ENCODE measurements around the gene CDRT4. TPM values are rescaled to one million over a fixed set of nuclear protein-coding genes. Genes with fewer than 3 reads are reported as not detected.

Gene CDRT4
- total RNA-seq, 1 donor from 2014 or later: 9.1 TPM

DNA sequence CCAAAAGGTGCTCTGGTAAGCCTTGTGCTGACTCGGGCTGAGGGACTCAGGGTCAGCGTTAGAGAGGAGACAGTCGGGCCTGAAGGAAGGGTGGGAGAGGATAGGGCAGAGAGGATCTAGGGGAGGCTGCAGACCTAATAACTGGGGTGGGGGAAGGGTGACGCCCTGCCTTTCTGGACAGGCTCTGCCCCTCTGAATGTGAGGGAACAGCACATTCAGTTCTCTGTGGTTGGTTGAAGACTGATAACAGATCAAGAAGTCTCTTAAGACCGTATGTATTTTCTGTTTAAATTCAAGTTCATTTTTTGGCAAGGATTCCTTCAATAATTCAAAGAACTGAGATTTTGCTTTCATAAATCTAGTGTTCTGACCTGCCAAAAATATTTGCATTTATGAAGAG, 69.8 kb downstream of the CDRT4 start:
- no peak overlapping the region for H3K27ac Mint-ChIP-seq (ENCODE audit: unreplicated experiment)
- H3K4me1 Mint-ChIP-seq (ENCODE audit: low read depth): peaks cover 27% of the 10 kb centered on the region
- H3K4me3 Mint-ChIP-seq (ENCODE audit: unreplicated experiment): no peak overlapping the region
- TF ChIP-seq, protein P1, sequence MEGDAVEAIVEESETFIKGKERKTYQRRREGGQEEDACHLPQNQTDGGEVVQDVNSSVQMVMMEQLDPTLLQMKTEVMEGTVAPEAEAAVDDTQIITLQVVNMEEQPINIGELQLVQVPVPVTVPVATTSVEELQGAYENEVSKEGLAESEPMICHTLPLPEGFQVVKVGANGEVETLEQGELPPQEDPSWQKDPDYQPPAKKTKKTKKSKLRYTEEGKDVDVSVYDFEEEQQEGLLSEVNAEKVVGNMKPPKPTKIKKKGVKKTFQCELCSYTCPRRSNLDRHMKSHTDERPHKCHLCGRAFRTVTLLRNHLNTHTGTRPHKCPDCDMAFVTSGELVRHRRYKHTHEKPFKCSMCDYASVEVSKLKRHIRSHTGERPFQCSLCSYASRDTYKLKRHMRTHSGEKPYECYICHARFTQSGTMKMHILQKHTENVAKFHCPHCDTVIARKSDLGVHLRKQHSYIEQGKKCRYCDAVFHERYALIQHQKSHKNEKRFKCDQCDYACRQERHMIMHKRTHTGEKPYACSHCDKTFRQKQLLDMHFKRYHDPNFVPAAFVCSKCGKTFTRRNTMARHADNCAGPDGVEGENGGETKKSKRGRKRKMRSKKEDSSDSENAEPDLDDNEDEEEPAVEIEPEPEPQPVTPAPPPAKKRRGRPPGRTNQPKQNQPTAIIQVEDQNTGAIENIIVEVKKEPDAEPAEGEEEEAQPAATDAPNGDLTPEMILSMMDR (IDR thresholded peaks at IDR 0.05): no peak
- H3K36me3 Mint-ChIP-seq (ENCODE audit: low read depth): no peaks in the 10 kb centered on the region
- no peaks in the 10 kb centered on the region for H3K27me3 Mint-ChIP-seq (ENCODE audit: low read depth)
- DNase-seq (ENCODE audit: low spot score): no peak
- H3K9me3 Mint-ChIP-seq (ENCODE audit: low read depth): no peaks in the 10 kb centered on the region

DNA sequence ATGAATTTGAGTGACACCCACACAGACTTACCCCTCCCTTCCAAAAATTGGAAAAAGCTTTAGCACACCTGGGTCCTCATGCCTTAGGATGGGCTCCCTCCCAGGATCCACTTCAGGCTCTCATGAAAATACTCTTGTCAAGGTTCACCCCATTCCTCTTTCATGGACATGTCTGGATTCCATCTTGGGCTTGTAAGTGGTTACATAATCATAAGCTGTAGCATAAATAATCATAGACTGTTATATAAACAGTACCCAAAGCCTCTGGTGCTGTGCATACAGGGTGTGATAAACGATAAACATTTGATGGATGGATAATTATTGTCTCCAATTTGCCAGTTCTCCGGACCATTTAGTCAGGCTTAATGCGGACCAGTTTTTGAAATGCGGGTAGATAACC, 72.3 kb downstream of the CDRT4 start:
- TF ChIP-seq, protein P1 (IDR thresholded peaks at IDR 0.05): no peak
- H3K9me3 Mint-ChIP-seq (ENCODE audit: low read depth): no peaks in the 10 kb centered on the region

DNA sequence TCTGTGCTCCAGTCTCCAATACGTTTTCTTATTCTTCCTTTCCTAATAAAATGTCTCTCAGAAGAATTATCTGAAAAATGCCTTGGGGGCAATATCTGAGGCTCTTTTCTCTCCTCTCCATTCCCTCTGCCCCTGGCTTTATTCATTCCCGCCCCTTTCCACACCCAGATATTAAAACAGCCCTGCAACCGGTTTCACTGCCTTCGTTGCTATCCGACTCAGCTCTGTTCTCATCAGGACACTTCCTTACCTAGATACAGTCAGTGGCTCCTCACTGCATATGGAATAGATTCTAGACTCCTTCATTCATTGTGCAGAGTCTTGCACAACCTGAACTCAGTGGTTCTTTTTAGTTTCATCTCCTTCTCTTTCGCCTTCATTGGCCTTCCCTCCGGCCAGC, 74.0 kb downstream of the CDRT4 start:
- no peaks in the 10 kb centered on the region for H3K27me3 Mint-ChIP-seq (ENCODE audit: low read depth)
- peaks cover 12% of the 10 kb centered on the region for H3K4me1 Mint-ChIP-seq (ENCODE audit: low read depth)
- no peak for DNase-seq (ENCODE audit: low spot score)
- H3K27ac Mint-ChIP-seq (ENCODE audit: unreplicated experiment): no peak overlapping the region
- no peaks in the 10 kb centered on the region for H3K9me3 Mint-ChIP-seq (ENCODE audit: low read depth)
- TF ChIP-seq, protein P1 (IDR thresholded peaks at IDR 0.05): no peak
- no peak overlapping the region for H3K4me3 Mint-ChIP-seq (ENCODE audit: unreplicated experiment)
- H3K36me3 Mint-ChIP-seq (ENCODE audit: low read depth): no peaks in the 10 kb centered on the region

More for the DNA sequence above, 72.3 kb downstream of the CDRT4 start:
- DNase-seq (ENCODE audit: low spot score): no peak
- Mint-ChIP-seq H3K36me3 (ENCODE audit: low read depth) (no peaks in the 10 kb centered on the region), H3K4me1 (ENCODE audit: low read depth) (peaks cover 24% of the 10 kb centered on the region), H3K27me3 (ENCODE audit: low read depth) (no peaks in the 10 kb centered on the region), H3K27ac (ENCODE audit: unreplicated experiment) (no peak overlapping the region), H3K4me3 (ENCODE audit: unreplicated experiment) (no peak overlapping the region)

DNA sequence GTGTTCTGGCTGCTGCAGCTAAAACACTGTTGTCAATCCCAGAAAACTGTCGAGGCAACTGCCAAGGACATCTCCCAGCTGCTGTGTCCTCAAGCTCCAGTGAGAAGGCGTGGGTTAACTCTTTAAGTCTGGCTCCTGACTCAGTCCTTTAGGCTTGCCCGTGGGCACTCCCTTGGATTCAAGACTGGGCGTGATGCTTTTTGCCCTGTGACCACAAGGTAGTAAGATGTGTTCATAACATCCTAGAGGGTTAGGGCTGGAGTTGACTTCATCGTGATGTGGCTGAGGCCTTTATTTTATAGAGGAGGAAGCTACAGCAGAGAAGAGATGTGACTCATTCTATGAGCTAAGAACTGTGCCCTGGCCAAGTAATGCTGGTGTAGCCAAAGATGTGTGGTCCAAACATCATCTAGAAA, 75.1 kb downstream of the CDRT4 start:
- H3K4me3 Mint-ChIP-seq (ENCODE audit: unreplicated experiment): no peak overlapping the region
- H3K36me3 Mint-ChIP-seq (ENCODE audit: low read depth): no peaks in the 10 kb centered on the region
- no peaks in the 10 kb centered on the region for H3K27me3 Mint-ChIP-seq (ENCODE audit: low read depth)
- no peak for DNase-seq (ENCODE audit: low spot score)
- H3K9me3 Mint-ChIP-seq (ENCODE audit: low read depth): no peaks in the 10 kb centered on the region
- TF ChIP-seq, protein P1 (IDR thresholded peaks at IDR 0.05): no peak
- peaks cover 3% of the 10 kb centered on the region for H3K4me1 Mint-ChIP-seq (ENCODE audit: low read depth)
- no peak overlapping the region for H3K27ac Mint-ChIP-seq (ENCODE audit: unreplicated experiment)

DNA sequence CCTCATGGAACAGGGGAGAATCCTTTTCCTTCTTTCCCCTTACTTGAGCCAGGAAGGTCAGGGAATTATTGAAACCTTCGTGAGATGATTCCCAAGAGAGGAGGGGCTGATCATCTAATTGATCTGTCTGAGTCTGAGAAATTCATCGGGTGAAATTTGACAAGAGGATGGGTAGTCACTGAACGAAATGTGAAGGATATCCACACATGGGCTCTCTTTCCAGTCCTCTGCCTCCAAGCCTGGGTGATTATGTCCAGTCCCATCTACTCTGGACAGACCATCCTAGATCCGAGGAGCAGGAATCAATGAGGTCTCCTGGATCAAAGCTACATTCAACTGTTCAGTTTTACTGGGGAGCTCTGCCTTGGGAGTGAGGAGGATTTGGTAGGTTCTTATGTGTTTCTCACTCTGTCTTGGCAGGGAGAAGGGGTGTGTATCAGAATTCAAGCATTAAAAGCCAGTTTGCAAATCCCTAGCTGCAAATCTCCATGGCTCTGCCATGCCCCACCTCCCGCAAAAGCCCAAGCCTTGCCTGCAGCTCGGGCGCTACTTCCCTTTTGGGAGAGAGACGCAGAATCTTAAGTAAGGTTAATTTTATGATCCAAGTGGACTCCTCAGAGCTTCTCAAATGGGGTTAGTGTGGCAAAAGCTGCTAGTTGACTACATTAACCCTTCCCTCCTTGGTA, 78.9 kb downstream of the CDRT4 start:
- no peaks in the 10 kb centered on the region for H3K36me3 Mint-ChIP-seq (ENCODE audit: low read depth)
- TF ChIP-seq, protein P1 (IDR thresholded peaks at IDR 0.05): no peak
- no peak overlapping the region for H3K27ac Mint-ChIP-seq (ENCODE audit: unreplicated experiment)
- no peaks in the 10 kb centered on the region for H3K9me3 Mint-ChIP-seq (ENCODE audit: low read depth)
- H3K4me1 Mint-ChIP-seq (ENCODE audit: low read depth): peaks cover 16% of the 10 kb centered on the region
- no peak overlapping the region for H3K4me3 Mint-ChIP-seq (ENCODE audit: unreplicated experiment)
- no peak for DNase-seq (ENCODE audit: low spot score)
- no peaks in the 10 kb centered on the region for H3K27me3 Mint-ChIP-seq (ENCODE audit: low read depth)

All from chondrocyte (in vitro differentiated cells).